Epidermal melanocyte (primary cell): ENCODE measurements around the gene PRKAR1B.
"Not testable (repeated sequence)": the region's sequence is repeated elsewhere in the genome, so short reads cannot be mapped to it uniquely, and the experiment has no call there.

Experiments used
- DNase-seq: peaks from one replicate; pipeline ENCODE4 v3.0.0; 2011; ENCODE audit warnings: low spot score; ENCODE audit not compliant: insufficient read length

The PRKAR1B gene

DNA sequence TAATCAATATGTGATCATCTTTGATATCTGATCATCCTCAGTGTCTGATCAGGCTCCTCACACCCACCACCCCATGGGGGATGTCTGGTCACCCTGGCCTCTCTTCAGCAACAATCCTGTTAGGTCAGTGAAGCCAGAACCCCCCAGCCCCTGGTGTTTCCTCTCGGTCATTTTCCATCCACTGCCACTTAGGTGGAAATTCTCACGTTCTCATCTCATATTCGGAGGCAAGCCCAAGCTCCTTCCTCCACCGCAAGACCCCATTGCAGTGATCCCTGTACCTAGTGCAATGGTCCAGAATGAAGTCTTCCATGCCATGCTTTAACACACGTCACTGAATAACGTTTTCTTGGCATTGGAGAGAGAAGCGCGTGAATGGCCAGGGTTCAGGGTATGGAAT lies 103.6 kb downstream of the PRKAR1B start:
- no peak for DNase-seq

DNA sequence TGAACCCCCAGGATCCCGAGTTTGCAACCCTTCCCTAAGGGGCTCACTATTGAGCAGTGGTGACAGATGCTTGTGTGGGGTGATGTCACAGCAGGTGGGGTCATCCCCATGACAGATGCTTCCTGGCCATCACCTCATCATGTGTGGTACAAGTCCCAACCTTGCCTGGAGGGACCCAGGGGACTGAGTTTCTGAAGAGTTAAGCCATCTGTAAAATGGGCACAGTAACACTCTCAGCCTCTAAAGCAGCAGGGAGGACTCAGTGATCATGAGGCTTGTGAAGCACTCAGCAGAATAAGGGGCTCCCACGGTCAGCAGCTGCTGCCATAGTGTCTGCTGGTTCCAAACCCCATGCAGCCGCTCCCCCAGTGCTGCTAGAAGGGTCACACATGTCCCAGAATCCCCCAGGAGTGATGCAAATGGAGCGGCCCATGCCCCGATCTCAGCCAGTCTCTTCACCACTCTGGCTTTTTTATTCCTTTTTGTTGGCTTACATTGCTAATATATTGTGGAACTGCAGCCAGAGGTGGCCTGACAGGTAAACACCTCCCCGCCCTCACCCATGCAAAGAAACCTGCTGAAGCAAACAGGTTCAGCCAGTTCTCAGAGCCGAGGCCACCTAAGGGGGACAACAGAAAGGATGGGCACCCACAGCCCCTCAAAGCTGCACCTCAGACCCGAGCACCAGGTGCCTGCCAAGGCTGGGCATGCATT lies 105.4 kb downstream of the PRKAR1B start:
- DNase-seq, result no peak

DNA sequence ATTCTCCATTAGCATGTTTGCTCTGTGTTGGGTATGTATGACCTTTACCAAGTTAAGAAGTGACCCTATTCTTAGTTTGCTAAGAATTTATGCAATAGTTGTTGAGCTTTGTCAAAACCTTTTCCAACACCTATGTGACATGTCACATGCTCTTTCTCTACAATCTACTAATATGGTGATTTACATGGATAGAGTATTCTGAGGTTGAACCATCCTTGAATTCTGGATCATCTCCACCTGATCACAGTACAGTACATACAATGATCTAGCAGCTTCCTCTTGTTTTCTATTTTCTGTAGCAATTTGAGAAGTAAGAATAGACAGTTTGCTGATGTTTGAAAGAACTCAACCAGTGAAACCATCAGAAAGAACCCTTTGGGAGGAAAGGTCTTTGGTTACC lies 106.2 kb downstream of the PRKAR1B start:
- DNase-seq, result no peak

DNA sequence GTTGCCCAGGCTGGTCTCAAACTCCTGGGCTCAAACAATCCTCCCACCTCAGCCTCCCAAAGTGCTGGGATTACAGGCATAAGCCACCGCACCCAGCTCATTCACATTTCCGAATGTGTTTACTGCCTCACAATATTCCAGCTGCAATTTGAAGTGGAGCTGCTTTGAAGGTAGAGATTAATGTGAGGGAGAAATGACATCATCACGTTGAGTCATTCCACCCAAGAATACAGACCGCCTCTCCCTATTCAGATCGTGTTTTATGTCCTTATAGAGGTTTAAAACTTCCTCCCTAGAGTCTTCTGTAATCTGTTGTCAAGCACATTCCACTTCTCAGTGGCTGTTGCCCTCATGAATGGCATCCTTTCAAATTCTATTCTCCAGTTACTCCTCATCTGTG lies 107.0 kb downstream of the PRKAR1B start:
- no peak for DNase-seq

DNA sequence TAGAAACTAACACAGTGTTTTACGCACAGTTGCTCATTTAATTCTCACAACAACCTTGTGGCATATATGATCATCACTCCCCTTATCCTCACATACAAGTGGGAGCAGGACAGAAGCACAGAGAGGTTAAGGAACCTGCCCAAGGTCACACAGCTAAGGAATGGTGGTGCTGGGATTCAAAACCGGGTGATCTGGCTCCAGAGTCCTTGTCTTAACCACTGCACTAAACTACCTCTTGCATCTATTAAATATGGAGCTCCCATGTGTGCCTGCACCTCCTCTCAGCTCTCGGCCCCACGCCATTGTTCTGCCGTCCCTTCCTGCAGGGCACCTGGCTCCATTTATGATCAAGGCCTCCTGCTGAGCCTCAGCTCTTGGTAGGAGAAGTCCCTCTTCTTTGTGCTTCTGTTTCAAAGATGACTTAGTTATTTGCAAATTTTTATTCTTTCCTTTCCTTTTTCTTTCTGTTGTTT lies 107.7 kb downstream of the PRKAR1B start:
- DNase-seq, result no peak

DNA sequence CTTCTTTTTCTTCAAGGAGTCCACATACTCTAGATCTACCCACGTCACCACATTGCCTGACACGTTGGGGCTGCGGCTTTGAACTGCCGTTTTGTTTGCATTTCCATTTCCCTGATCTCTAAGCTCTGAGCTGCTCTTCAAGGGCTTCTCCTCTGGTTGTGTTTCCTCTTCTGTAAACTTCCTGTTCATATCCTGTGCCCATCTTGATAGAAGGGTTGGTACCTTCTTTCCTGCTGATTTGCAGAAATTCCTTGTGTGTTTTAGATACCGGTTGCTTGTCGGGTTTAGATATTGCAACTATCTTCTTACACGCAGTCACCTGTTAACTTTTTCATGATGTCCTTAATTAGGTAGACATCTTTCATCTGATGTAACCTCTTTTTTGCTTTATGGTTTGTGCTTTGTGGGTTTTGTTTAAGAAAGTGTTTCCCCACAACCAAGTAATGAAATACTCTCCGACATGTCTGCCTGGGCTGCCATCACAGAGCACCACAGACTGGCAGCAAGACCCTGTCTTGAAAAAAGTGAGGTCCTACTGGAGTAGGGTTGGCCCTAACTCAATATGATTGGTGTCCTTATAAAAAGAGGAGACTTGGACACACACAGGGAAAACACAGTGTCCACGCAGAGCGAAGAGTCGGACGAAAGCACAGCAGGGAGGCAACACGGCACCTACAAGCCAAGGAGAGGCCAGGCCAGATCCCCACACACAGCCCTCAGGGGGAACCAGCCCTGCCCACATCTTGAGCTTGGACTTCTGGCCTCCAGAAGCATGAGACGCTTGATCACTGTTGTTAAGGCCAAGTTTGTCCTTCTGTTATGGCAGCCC lies 108.3 kb downstream of the PRKAR1B start:
- no peak for DNase-seq

DNA sequence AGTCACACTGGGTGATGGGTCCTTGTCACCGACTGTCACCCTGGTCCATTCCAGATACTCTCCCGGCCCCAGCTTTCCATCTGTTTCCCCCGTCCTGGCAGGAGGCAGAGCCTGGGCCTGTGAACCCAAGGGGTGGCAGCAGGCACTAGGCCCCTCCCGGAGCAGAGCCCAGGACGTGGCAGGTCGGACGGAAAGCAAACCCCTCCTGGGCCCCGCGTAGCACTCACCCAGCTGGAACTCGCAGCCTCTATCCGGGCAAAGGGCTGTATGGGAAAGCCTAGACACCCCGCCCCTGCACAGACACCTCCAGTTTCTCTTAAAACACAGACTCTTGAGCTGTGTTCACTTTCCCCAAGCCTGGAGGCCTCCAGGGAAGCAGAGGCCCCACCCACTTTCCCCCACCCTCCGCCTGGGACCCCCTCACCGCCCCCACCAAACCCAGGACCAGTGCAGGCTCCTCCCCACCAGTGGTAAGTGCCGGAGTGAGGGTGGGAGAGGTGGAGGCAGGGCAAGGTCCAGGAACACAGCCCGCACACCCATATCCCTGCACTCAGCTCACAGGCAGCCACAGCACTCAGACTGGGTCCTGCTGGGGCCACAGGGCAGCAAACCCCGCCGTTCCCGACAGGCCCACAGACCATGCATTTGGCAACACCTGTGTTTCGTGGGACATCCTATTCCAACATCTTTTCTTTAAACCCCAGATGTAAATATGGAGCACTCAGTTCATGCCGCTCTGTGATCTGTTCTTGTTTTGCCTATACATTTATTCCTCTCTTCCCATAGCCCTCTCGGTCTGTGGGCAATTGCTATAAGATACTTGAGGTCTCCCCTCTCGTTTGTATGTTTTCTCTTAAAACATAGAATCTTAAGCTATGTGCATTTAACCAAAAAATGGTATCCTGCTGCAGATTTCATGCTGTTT lies 109.2 kb downstream of the PRKAR1B start:
- no peak for DNase-seq

DNA sequence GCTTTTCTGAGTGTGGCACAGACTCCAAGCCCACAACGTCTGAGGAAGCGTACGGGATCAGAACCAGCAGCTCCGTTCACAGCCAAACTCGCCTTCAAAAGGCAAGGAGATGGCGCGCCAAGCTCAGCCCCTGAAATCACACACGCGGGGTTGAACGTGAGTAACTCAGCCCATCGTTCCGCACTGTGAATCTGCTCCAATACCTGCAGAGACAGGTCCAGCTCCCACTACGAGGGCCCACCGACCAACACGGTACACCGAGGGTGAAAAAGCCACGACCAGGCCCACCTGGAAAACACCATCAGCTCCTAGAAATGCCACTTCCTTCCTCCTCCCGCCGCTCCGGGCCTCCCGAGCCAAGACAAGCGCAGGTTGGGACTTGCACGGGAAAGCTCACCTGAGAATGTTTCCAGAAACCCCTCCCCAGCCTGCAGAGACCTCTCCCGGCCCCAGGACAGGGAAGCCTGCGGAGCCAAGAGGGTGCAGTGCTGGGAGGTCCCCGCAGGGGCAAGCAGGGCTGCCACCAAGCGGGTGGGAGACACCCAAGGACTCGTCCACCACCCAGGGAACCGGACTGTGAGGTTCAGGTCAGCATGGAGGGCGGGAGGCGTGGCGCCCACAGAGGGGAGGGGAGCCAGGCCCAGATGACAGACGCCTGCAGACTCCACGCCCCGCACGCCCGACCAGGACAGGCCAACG lies 113.5 kb downstream of the PRKAR1B start:
- no peak for DNase-seq

DNA sequence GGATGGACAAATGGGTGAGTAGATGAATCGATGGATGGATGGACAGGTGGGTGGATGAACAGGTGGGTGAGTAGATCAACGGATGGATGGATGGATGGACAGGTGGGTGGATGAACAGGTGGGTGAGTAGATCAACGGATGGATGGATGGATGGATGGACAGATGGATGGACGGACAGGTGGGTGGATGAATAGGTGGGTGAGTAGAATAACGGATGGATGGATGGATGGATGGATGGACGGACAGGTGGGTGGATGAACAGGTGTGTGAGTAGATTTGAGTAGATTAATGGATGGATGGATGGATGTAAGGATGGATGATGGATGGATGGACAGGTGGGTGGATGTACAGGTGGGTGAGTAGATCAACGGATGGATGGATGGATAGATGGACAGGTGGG lies 115.2 kb downstream of the PRKAR1B start:
- not testable (repeated sequence) for DNase-seq

DNA sequence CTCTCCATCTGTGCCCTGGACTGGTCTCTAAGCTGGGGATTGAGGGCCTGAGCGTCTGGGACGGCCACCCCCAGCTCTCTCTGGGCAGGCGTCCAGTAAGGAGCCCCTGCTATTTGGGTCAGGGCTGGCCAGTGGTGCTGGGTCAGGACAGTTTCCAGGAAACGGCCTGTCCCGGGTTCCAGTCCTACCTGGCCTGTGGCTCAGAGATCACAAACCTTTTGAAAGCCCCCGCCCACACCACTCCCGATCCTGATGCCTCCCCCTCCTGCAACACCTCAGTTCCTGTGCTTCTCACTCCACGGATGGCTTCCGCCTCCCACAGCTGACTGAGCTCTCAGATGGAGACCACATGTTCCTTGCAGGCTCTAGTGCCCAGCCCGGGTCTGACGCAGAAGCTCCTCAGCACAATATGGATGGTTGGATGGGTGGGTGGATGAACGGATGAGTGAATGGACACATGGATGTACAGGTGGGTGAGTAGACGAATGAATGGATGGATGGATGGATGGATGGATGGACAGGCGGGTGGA lies 115.7 kb downstream of the PRKAR1B start:
- DNase-seq, result no peak

DNA sequence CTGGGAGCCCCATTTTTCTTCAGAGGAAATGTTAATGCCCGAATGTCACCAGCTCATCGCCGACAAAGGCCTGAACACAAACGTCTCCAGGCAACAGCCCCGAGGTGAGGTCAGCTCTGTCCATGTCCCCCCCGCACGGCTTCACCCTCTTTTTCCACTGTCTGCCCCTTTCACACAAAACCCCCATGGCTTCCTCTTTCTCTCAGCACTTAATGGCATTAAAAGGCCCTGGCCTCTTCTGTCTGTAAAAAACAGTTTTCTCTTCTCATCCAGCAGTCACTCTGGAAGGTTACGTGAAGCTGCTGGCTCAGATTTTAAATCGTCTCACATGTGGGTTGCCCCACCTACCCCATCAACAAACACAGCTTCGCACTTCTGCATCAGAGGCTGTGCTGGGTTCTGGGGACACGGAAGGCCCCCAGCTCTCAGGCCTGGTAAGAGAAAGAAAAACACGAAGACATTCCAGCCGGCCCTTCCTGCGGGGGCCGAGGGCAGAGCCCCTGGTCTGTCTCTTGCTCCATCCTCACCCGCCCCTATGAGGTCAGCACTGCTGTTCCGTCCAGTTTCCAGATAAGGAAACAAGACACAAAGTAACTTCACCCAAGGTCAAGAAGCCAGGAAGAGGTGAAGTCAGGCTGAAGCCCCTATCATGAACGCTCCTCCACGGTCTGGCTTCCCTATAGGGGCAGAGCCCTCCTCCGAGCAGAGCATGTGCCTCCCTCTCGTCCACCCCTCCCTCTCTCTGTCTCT lies 116.4 kb downstream of the PRKAR1B start:
- DNase-seq, result no peak

DNA sequence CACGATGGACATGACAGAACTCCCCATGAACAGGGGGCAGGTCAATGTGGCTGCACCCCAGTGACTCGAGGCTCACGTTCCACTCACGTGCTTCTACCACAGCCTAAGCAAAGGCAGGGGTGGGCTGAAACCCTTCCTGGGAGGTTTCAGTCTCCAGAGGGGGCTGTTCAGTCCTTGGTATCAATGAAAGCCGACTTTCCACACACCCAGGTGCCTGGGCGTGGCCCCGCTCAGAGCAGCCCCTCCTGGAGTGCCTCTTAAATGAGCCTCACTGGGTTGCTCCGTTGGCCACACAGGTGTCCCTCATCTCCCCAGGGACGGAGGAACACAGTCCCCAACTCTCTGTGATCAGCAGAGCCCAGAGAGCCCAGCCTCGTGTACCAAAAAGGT lies 116.9 kb downstream of the PRKAR1B start:
- DNase-seq, result no peak

DNA sequence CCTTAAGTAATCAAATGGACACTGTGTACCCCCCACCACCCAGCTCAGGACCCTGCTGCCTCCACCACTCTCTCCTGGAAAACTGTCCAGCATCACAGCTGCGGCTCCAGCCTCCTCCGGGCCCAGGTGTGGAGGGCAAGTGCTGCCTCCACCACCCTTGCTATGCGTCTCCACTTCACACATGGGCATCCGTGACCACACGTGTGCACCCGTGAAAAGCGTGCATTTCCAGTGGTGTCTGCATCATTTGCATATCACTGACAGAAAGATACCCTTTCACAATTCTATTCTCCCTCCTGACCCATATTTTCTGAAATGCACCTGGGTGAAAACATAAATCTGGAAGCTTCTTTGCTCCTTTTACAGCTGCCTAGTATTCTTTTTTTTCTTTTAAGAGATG lies 117.7 kb downstream of the PRKAR1B start:
- no peak for DNase-seq

DNA sequence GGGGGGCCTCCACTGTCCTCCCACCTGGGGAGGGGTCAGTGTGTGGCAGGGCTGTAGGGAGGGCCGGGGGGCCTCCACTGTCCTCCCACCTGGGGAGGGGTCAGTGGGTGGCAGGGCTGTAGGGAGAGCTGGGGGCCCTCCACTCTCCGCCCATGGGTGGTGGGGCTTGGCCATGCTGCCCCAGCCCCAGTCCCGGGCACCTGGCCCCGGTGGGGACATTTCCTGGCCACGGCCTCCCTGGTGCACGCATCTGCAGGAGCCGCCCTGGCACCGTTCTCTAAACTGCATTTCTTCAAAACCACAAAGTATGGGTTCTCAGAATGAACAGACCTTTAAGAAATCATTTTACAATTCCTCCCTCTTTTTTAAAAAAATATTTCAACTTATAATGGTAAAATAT lies 118.1 kb downstream of the PRKAR1B start:
- DNase-seq, result no peak

DNA sequence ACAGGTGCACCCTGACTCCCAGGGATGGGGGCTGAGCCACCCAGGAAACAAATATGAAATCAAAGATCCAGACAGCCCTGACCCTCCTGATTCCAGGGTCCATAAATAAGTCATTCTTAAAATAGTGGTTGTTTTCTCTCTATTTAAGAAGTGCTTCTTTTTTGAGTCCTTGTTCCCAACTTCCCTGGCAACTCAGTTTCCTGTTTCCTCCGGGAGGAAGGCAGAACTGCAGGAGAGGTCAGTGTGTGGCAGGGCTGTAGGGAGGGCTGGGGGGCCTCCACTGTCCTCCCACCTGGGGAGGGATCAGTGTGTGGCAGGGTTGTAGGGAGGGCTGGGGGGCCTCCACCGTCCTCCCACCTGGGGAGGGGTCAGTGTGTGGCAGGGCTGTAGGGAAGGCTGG lies 118.7 kb downstream of the PRKAR1B start:
- no peak for DNase-seq

DNA sequence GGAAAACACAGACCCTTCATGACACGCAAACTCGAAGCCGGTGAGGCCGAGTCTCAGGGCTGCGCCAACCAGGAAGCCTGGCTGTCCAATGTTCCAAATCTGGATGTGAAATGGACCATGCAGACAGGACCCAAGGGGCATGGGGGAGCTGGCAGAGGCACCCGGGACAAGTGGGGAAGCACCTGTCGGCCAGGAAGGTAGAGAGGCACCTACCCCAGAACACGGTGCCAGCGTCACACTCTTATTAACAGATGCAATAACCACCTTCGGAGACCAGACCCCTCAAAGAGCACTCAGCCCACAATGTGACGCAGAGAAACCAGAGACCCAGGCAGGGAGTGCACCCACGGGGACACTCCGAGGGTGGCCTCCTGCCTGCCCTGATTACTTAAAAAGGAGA lies 119.1 kb downstream of the PRKAR1B start:
- no peak for DNase-seq

DNA sequence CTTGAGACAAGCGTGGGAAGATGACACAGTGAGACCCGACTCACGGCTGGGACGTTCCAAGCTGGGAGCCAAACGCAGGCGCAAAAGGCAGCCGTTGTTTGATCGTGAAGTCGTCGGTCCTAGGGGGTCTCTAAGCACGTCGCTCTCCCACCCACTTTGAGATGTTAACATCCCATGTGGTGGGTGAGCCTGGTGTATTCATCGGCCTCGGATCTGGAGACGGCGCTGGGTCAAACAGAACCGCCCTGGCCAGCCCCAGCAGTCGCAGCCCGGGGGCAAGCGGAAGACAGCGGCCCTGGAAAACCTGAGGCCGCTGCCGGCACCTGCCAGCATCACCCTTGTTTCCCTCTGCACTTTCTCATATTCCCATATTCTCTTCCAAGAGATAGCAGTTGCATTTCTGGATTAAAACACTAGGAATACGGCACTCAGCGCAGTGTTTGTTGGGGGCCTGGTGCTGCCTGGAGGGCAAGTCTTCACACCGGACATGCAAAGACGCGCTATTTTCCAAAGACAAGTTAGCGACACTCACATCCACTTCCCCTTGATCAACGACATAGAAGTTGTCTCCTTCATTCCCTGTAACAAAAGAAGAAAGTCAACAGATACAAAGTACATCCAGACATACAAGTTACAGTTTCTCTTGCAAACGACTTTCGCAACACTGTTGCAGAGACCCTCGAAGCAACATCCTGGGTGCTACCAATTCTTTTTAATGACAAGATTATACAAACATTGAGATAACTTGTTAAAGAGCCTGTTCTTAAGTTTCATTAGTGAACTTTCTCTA lies 121.2 kb downstream of the PRKAR1B start:
- DNase-seq, result no peak

DNA sequence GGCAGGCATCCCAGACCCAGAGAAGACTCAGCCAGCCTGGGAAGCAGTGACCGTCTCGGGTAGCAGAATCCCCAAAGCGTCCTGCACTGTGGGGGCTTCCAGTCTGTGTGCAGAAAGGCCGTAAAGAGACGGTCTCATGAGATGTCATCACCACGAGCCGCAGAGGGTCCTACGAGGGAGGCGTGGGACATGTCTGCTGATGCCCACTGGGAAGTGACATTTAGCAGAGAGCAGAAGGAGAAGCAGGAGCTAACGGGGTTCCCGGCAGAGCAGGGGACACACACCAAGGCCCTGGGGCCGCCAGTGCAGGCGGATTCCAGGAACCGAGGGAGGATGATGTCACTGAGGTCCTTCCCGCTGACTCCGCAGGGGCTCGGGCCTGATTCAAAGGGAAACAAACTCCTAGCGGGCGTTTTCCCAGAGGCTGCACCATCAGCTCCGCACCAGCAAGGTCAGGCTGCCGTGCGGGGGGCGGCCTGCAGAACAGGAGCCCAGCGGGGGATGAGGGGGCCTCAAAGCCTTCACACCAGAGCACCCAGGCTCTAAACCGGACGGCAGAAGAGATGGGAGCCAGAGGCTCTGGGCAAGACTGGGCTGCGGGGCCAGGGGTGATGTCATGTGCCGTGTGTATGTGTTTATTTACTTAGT lies 122.1 kb downstream of the PRKAR1B start:
- no peak for DNase-seq
